Lung (tissue), 13 donors: ENCODE results near the gene KRTAP2-1. TPM values are rescaled to one million over a fixed set of nuclear protein-coding genes. Genes with fewer than 3 reads are reported as not detected.

Experiments used
- ATAC-seq: fragments of 200-7000 bp; cut with Tn5 transposase; one replicate; pipeline ENCODE4 v1.9.1; 2020; ENCODE audit warnings: moderate number of reproducible peaks; ENCODE audit not compliant: insufficient read depth, low FRiP score
- DNase-seq, 3 donors: peaks; one replicate each; pipeline ENCODE4 v3.0.0-alpha.2; 2013 to 2017
- H3K27ac ChIP-seq, 2 donors: one replicate each; pipeline ENCODE4 v1.5.1; 2013; ENCODE audit warnings: mild to moderate bottlenecking in 2 of 2, moderate library complexity in 2 of 2, control low read depth in 1 of 2, inconsistent platforms in 1 of 2, low read depth in 1 of 2, low read length in 1 of 2
- H3K27me3 ChIP-seq, 3 donors: one replicate each; pipeline ENCODE4 v1.5.1; 2013; ENCODE audit warnings: low read length in 2 of 3; ENCODE audit not compliant: control insufficient read depth in 3 of 3, insufficient read depth in 3 of 3
- H3K36me3 ChIP-seq, 4 donors: one replicate each; pipeline ENCODE4 v1.5.1; 2013; ENCODE audit warnings: low read length in 4 of 4, mild to moderate bottlenecking in 1 of 4, moderate library complexity in 1 of 4; ENCODE audit not compliant: control insufficient read depth in 4 of 4, insufficient read depth in 4 of 4
- H3K4me1 ChIP-seq, 5 donors: one replicate each; pipeline ENCODE4 v1.5.1; 2013; ENCODE audit warnings: low read length in 5 of 5, mild to moderate bottlenecking in 2 of 5, moderate library complexity in 1 of 5; ENCODE audit not compliant: control insufficient read depth in 5 of 5, insufficient read depth in 5 of 5
- H3K4me3 ChIP-seq: one replicate; pipeline ENCODE4 v1.5.1; 2013; ENCODE audit warnings: mild to moderate bottlenecking, control low read depth, moderate library complexity
- H3K9ac ChIP-seq, 2 donors: one replicate each; pipeline ENCODE4 v1.5.1; 2013; ENCODE audit warnings: low read length in 2 of 2, control low read depth in 1 of 2; ENCODE audit not compliant: insufficient read depth in 1 of 2
- H3K9me3 ChIP-seq, 4 donors: one replicate each; pipeline ENCODE4 v1.5.1; 2013; ENCODE audit warnings: low read length in 3 of 4, mild to moderate bottlenecking in 1 of 4, moderate library complexity in 1 of 4; ENCODE audit not compliant: control insufficient read depth in 4 of 4, insufficient read depth in 3 of 4
- WGBS, 2 donors: extraction: QIAGEN DNeasy Blood & Tissue Kit; methylation state at CpG; one replicate each; pipeline ENCODE4 v1.1.7; 2013; 5-methylcytosine and 5-hydroxymethylcytosine counted together
- polyA plus RNA-seq, 2 donors: library from polyadenylated mRNA; stranded (reverse); fragments of 200-250 nt; gene quantifications; one replicate each; pipeline ENCODE4 v1.2.1, GENCODE V29; 2013
- small RNA-seq: library from RNA; depleted of rRNA; stranded (forward); fragments of <200 nt; gene quantifications from one replicate; pipeline ENCODE3, GENCODE V24; 2014; ENCODE audit warnings: low replicate concordance
- total RNA-seq, 2 donors: library from RNA; depleted of rRNA in 1 of 2; stranded (reverse); fragments of >200 nt in 1 of 2; gene quantifications; one replicate each; pipeline ENCODE4 v1.2.1, GENCODE V29; 2014 to 2021
- TF ChIP-seq, protein P1 (sequence below): IDR thresholded peaks from 2 replicates; pipeline ENCODE4 v1.5.1; 2012; ENCODE audit warnings: mild to moderate bottlenecking; ENCODE audit errors: control extremely low read depth, extremely low read depth
- donor health status: control.
- donor health status: control.
- donor health status: Bipolar disorder and iron deficiency.
- donor health status: healthy.
- donor health status: DM: yes; HTN: yes; CAD: no.

The KRTAP2-1 gene
- total and polyA plus RNA-seq, 4 donors: not detected

DNA sequence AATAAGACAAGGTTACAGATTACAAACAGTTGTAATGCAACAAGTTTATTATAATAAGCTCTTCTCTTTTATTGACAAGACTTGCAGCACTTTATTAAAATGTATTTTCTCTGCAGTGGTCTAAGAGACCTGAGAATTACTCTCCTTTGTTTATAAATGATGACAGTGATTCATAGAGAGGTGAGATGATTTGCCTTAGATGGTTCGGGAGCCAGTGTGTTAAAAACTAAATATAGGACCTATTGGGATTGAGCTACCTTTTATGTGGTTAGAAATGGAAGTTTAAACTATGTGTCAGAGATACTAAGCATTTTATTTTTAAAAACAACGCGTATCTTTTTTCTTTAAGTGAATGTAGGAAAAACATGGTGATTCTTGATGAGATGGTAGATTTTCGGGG is 50.3 kb downstream of the KRTAP2-1 start:
- 82 to 92% methylated on average over 4 of the region's 4 CpGs for WGBS, 2 donors
- Histone ChIP-seq H3K4me3 (no peak overlapping the region), H3K9me3 (no peaks in the 10 kb centered on the region), H3K27ac (no peak overlapping the region), H3K36me3 (no peaks in the 10 kb centered on the region), H3K27me3 (peaks cover 0 to 2% (median 2%) of the 10 kb centered on the region in 3 donors), H3K4me1 (no peaks in the 10 kb centered on the region), H3K9ac (no peak overlapping the region)
- ATAC-seq (no peak), DNase-seq (no peak)
- TF ChIP-seq, protein P1, sequence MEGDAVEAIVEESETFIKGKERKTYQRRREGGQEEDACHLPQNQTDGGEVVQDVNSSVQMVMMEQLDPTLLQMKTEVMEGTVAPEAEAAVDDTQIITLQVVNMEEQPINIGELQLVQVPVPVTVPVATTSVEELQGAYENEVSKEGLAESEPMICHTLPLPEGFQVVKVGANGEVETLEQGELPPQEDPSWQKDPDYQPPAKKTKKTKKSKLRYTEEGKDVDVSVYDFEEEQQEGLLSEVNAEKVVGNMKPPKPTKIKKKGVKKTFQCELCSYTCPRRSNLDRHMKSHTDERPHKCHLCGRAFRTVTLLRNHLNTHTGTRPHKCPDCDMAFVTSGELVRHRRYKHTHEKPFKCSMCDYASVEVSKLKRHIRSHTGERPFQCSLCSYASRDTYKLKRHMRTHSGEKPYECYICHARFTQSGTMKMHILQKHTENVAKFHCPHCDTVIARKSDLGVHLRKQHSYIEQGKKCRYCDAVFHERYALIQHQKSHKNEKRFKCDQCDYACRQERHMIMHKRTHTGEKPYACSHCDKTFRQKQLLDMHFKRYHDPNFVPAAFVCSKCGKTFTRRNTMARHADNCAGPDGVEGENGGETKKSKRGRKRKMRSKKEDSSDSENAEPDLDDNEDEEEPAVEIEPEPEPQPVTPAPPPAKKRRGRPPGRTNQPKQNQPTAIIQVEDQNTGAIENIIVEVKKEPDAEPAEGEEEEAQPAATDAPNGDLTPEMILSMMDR: no peak

Small RNAs within 50 kb of the gene (small RNA-seq; reads per million reads assigned to genes)
- not detected for gene KRTAP3-4P

Other genes starting within 250 kb of the KRTAP2-1 start
Only the 30 nearest of the 37 such genes appear.
- gene KRT12, start 180.1 kb downstream of the KRTAP2-1 start, total RNA-seq: not detected
- not detected for gene KRT12, start 180.1 kb downstream of the KRTAP2-1 start, polyA plus RNA-seq
- gene KRT20, start 162.1 kb downstream of the KRTAP2-1 start, total RNA-seq: under 1 TPM in 1 of 2 donors, not detected in 1; 0.31 TPM
- under 1 TPM in 1 of 2 donors, not detected in 1; 0.24 TPM for gene KRT20, start 162.1 kb downstream of the KRTAP2-1 start, polyA plus RNA-seq
- 1 to 10 TPM; 1.3 to 2.0 TPM for gene KRT23, start 109.7 kb downstream of the KRTAP2-1 start, total RNA-seq
- gene KRT23, start 109.7 kb downstream of the KRTAP2-1 start, polyA plus RNA-seq: 1 to 10 TPM; 1.9 to 9.4 TPM
- not detected for gene KRT39, start 80.4 kb downstream of the KRTAP2-1 start, total RNA-seq
- not detected for gene KRT39, start 80.4 kb downstream of the KRTAP2-1 start, polyA plus RNA-seq
- gene KRT40, start 63.0 kb downstream of the KRTAP2-1 start, total RNA-seq: not detected
- gene KRT40, start 63.0 kb downstream of the KRTAP2-1 start, polyA plus RNA-seq: under 1 TPM; 0.09 to 0.31 TPM
- gene KRTAP3-3, start 53.2 kb downstream of the KRTAP2-1 start, total RNA-seq: not detected
- not detected for gene KRTAP3-3, start 53.2 kb downstream of the KRTAP2-1 start, polyA plus RNA-seq
- gene KRTAP3-2, start 47.4 kb downstream of the KRTAP2-1 start, total RNA-seq: not detected
- gene KRTAP3-2, start 47.4 kb downstream of the KRTAP2-1 start, polyA plus RNA-seq: under 1 TPM in 1 of 2 donors, not detected in 1; 0.94 TPM
- not detected for gene KRTAP3-1, start 38.2 kb downstream of the KRTAP2-1 start, total RNA-seq
- gene KRTAP3-1, start 38.2 kb downstream of the KRTAP2-1 start, polyA plus RNA-seq: not detected
- not detected for gene KRTAP1-5, start 20.1 kb downstream of the KRTAP2-1 start, total RNA-seq
- not detected for gene KRTAP1-5, start 20.1 kb downstream of the KRTAP2-1 start, polyA plus RNA-seq
- gene KRTAP1-4, start 17.1 kb downstream of the KRTAP2-1 start, total RNA-seq: not detected
- not detected for gene KRTAP1-4, start 17.1 kb downstream of the KRTAP2-1 start, polyA plus RNA-seq
- not detected for gene KRTAP1-3, start 12.4 kb downstream of the KRTAP2-1 start, total RNA-seq
- gene KRTAP1-3, start 12.4 kb downstream of the KRTAP2-1 start, polyA plus RNA-seq: not detected
- not detected for gene KRTAP1-1, start 5.9 kb downstream of the KRTAP2-1 start, total RNA-seq
- gene KRTAP1-1, start 5.9 kb downstream of the KRTAP2-1 start, polyA plus RNA-seq: not detected
- not detected for gene KRTAP2-2, start 7.9 kb upstream of the KRTAP2-1 start, total RNA-seq
- gene KRTAP2-2, start 7.9 kb upstream of the KRTAP2-1 start, polyA plus RNA-seq: not detected
- not detected for gene KRTAP2-3, start 12.8 kb upstream of the KRTAP2-1 start, total RNA-seq
- not detected for gene KRTAP2-3, start 12.8 kb upstream of the KRTAP2-1 start, polyA plus RNA-seq
- not detected for gene KRTAP2-4, start 18.6 kb upstream of the KRTAP2-1 start, total RNA-seq
- gene KRTAP2-4, start 18.6 kb upstream of the KRTAP2-1 start, polyA plus RNA-seq: not detected
- gene KRTAP4-7, start 36.8 kb upstream of the KRTAP2-1 start, total RNA-seq: not detected
- gene KRTAP4-7, start 36.8 kb upstream of the KRTAP2-1 start, polyA plus RNA-seq: not detected
- not detected for gene KRTAP4-8, start 50.8 kb upstream of the KRTAP2-1 start, total RNA-seq
- gene KRTAP4-8, start 50.8 kb upstream of the KRTAP2-1 start, polyA plus RNA-seq: not detected
- not detected for gene KRTAP4-16, start 54.9 kb upstream of the KRTAP2-1 start, total RNA-seq
- gene KRTAP4-16, start 54.9 kb upstream of the KRTAP2-1 start, polyA plus RNA-seq: not detected
- gene KRTAP4-9, start 58.1 kb upstream of the KRTAP2-1 start, total RNA-seq: not detected
- not detected for gene KRTAP4-9, start 58.1 kb upstream of the KRTAP2-1 start, polyA plus RNA-seq
- under 1 TPM in 1 of 2 donors, not detected in 1; 0.34 TPM for gene KRTAP4-11, start 71.1 kb upstream of the KRTAP2-1 start, total RNA-seq
- not detected for gene KRTAP4-11, start 71.1 kb upstream of the KRTAP2-1 start, polyA plus RNA-seq
- gene KRTAP4-12, start 76.9 kb upstream of the KRTAP2-1 start, total RNA-seq: not detected
- gene KRTAP4-12, start 76.9 kb upstream of the KRTAP2-1 start, polyA plus RNA-seq: not detected
- gene KRTAP4-6, start 93.2 kb upstream of the KRTAP2-1 start, total RNA-seq: not detected
- not detected for gene KRTAP4-6, start 93.2 kb upstream of the KRTAP2-1 start, polyA plus RNA-seq
- gene KRTAP4-5, start 102.5 kb upstream of the KRTAP2-1 start, total RNA-seq: not detected
- gene KRTAP4-5, start 102.5 kb upstream of the KRTAP2-1 start, polyA plus RNA-seq: not detected
- not detected for gene KRTAP4-4, start 113.4 kb upstream of the KRTAP2-1 start, total RNA-seq
- gene KRTAP4-4, start 113.4 kb upstream of the KRTAP2-1 start, polyA plus RNA-seq: not detected
- not detected for gene KRTAP4-3, start 120.9 kb upstream of the KRTAP2-1 start, total RNA-seq
- not detected for gene KRTAP4-3, start 120.9 kb upstream of the KRTAP2-1 start, polyA plus RNA-seq
- not detected for gene KRTAP4-2, start 130.9 kb upstream of the KRTAP2-1 start, total RNA-seq
- not detected for gene KRTAP4-2, start 130.9 kb upstream of the KRTAP2-1 start, polyA plus RNA-seq
- not detected for gene KRTAP4-1, start 137.6 kb upstream of the KRTAP2-1 start, total RNA-seq
- gene KRTAP4-1, start 137.6 kb upstream of the KRTAP2-1 start, polyA plus RNA-seq: not detected
- not detected for gene KRTAP9-1, start 142.6 kb upstream of the KRTAP2-1 start, total RNA-seq
- not detected for gene KRTAP9-1, start 142.6 kb upstream of the KRTAP2-1 start, polyA plus RNA-seq
- gene KRTAP9-2, start 179.3 kb upstream of the KRTAP2-1 start, total RNA-seq: not detected
- gene KRTAP9-2, start 179.3 kb upstream of the KRTAP2-1 start, polyA plus RNA-seq: not detected
- not detected for gene KRTAP9-3, start 185.1 kb upstream of the KRTAP2-1 start, total RNA-seq
- gene KRTAP9-3, start 185.1 kb upstream of the KRTAP2-1 start, polyA plus RNA-seq: not detected